SK-N-SH (cell line): Measurements from ENCODE around the gene CDIPT.

ENCODE experiments used
- CTCF ChIP-seq: fragments of 200-600 bp; sonication (generic); IDR thresholded peaks from 2 replicates; pipeline ENCODE4 v1.6.1; 2017; ENCODE audit warnings: antibody characterized with exemption, mild to moderate bottlenecking, moderate library complexity
- TF ChIP-seq, protein P1 (sequence below): fragments of 150-350 bp; IDR thresholded peaks from 2 replicates; pipeline ENCODE4 v1.6.1; 2017; ENCODE audit warnings: antibody characterized with exemption, low read length, low read depth, borderline replicate concordance

DNA sequence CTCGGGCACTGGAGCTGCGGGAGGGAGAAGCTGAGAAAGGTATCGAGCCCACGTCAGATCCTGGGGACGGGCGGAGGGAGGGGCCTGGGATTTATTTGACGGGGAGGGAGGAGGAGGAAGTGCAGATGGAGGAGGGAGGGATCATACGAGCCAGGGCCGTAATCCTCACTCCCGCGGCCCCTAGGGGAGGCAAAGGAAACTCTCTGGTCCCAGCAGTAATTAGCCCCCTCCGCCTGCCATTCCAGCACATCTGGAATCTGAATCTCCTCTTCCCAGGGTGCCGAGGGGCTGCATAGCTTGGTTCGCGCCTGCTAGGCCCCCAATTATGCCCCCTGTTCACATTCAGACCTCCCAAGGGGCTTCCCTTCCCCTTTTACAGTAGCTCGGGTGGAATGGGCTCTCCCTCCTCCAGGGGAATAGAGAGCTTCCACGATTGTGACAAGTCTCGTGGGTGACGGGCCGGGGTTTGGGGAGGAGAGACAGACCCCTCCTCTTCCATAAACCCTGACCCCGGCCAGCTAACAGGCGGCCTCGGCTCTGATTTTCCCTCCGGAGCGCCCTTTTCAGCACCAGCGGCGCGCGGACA lies 36.6 kb upstream of the CDIPT start, which contains the start of gene SEZ6L2:
- TF ChIP-seq CTCF: peak; percentile 46
- TF ChIP-seq, protein P1, sequence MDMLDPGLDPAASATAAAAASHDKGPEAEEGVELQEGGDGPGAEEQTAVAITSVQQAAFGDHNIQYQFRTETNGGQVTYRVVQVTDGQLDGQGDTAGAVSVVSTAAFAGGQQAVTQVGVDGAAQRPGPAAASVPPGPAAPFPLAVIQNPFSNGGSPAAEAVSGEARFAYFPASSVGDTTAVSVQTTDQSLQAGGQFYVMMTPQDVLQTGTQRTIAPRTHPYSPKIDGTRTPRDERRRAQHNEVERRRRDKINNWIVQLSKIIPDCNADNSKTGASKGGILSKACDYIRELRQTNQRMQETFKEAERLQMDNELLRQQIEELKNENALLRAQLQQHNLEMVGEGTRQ: no peak
